ENCODE measurements around the gene SESTD1. TPM values are rescaled to one million over a fixed set of nuclear protein-coding genes. Genes with fewer than 3 reads are reported as not detected.

The SESTD1 gene
- total and polyA plus RNA-seq, 2 of the 8 experiments (the other 6 are each of a cell fraction or from before 2014, with no cell fraction given) = 5.2 to 49.6 TPM

DNA sequence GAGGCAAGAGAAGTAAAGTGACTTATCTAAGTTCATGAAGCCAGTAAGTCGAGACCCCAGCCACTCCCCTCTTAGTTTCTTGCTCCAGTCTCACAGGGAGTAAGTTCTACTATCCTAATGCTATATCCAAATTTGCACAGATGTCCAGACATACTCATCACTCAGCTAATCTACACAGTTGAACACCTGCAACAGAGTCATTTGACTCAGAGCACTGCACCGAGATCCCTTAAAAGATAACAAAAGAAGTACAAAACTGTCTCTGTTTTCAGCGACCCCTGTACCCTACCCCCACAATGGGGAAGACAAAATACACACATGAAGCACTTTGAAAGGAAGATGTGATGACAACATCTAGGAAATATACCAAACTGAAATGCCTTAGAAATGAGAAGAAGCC lies 192.1 kb downstream of the SESTD1 start:
- CTCF ChIA-PET (ENCODE audit: partially characterized antibody) = no interaction called here
- TF ChIP-seq GABPA (IDR thresholded peaks at IDR 0.05; ENCODE audit: borderline replicate concordance, insufficient read depth, low read length) = no peak
- no peak for TF ChIP-seq SIN3A (conservative IDR thresholded peaks at IDR 0.05 in 1 of 2, IDR thresholded peaks at IDR 0.05 in 1 of 2; ENCODE audit: low read depth in 1 of 2, low read length in 2 of 2)
- TF ChIP-seq NRF1 (IDR thresholded peaks at IDR 0.05; ENCODE audit: low read depth, low read length) = no peak
- no peak for TF ChIP-seq CTBP2 (IDR thresholded peaks at IDR 0.05; ENCODE audit: borderline replicate concordance, insufficient read depth, insufficient read length, low read length)
- no peak for TF ChIP-seq RFX5 (IDR thresholded peaks at IDR 0.05; ENCODE audit: borderline replicate concordance, low read depth, low read length)
- TF ChIP-seq EZH2 (IDR thresholded peaks at IDR 0.05; ENCODE audit: low read depth, low read length, severe bottlenecking) = no peak
- TF ChIP-seq CREB1 (IDR thresholded peaks at IDR 0.05) = no peak
- TF ChIP-seq TBP (IDR thresholded peaks at IDR 0.05; ENCODE audit: low read depth, low read length) = no peak
- TF ChIP-seq SRF (IDR thresholded peaks at IDR 0.05; ENCODE audit: low read depth, low read length) = no peak
- TF ChIP-seq CHD2 (IDR thresholded peaks at IDR 0.05; ENCODE audit: low read length) = no peak
- TF ChIP-seq, protein P1, sequence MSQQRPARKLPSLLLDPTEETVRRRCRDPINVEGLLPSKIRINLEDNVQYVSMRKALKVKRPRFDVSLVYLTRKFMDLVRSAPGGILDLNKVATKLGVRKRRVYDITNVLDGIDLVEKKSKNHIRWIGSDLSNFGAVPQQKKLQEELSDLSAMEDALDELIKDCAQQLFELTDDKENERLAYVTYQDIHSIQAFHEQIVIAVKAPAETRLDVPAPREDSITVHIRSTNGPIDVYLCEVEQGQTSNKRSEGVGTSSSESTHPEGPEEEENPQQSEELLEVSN (IDR thresholded peaks at IDR 0.05) = no peak
- TF ChIP-seq, protein P2, sequence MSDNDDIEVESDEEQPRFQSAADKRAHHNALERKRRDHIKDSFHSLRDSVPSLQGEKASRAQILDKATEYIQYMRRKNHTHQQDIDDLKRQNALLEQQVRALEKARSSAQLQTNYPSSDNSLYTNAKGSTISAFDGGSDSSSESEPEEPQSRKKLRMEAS (IDR thresholded peaks at IDR 0.05) = no peak
- no peak for TF ChIP-seq KDM4A (IDR thresholded peaks at IDR 0.05; ENCODE audit: low read depth, low read length, severe bottlenecking)

More for the DNA sequence above, 192.1 kb downstream of the SESTD1 start:
- H3K56ac ChIP-seq (replicated peaks; ENCODE audit: insufficient read length, low read depth, low read length) = no peak overlapping the region
- POLR2A ChIA-PET (ENCODE audit: partially characterized antibody) = no interaction called here
- peaks cover 0 to under 1% of the 10 kb centered on the region in 2 experiments; a peak in 1 of 4 replicates for H3K9me3 ChIP-seq (ENCODE audit: insufficient read depth in 2 of 2, low read depth in 1 of 2, low read length in 1 of 2)
- no peaks in the 10 kb centered on the region for H3K36me3 ChIP-seq (ENCODE audit: control insufficient read depth in 2 of 4, insufficient read depth in 4 of 4, low read length in 3 of 4)
- H2AK5ac ChIP-seq (ENCODE audit: low read depth, low read length) = no peak overlapping the region
- no peak overlapping the region for H2BK12ac ChIP-seq (ENCODE audit: low read depth, low read length)
- H2AFZ ChIP-seq (ENCODE audit: low read length) = no peak overlapping the region
- H2BK20ac ChIP-seq (ENCODE audit: low read length) = no peak overlapping the region
- H3K4ac ChIP-seq (replicated peaks; ENCODE audit: insufficient read length, low read depth, low read length) = no peak overlapping the region
- DNase-seq (ENCODE audit: low read depth in 1 of 2, low spot score in 2 of 2) = no peak
- no peaks in the 10 kb centered on the region for H3K27me3 ChIP-seq (replicated peaks in 1 of 4; ENCODE audit: control insufficient read depth in 3 of 4, extremely low read depth in 1 of 4, insufficient read depth in 3 of 4, low read length in 3 of 4)
- no peak overlapping the region for H3K18ac ChIP-seq (ENCODE audit: extremely low read depth, low read length)
- no peak overlapping the region for H2BK120ac ChIP-seq (replicated peaks; ENCODE audit: low read depth, low read length)
- H3K79me2 ChIP-seq (ENCODE audit: control insufficient read depth in 1 of 2, insufficient read depth in 2 of 2, low read length in 2 of 2) = no peaks in the 10 kb centered on the region
- no peak overlapping the region for H4K8ac ChIP-seq (ENCODE audit: extremely low read depth, insufficient read depth, low read length)
- WGBS, 2 experiments (ENCODE audit: extremely low coverage in 1 of 2, insufficient coverage in 1 of 2, insufficient read length in 1 of 2, insufficient replicate concordance in 2 of 2, low coverage in 1 of 2, low lambda C conversion rate in 2 of 2, missing lambda C conversion rate in 1 of 2) = 93% methylated on average over 3 of the region's 3 CpGs; no CpG with 5 or more reads in 1 of the 2 experiments
- H3K4me3 ChIP-seq (ENCODE audit: extremely low read depth in 1 of 4, insufficient read depth in 2 of 4, low read depth in 3 of 4, low read length in 4 of 4) = no peak overlapping the region
- H3K14ac ChIP-seq (ENCODE audit: insufficient read length) = no peak overlapping the region
- no peaks in the 10 kb centered on the region for H4K20me1 ChIP-seq (replicated peaks in 1 of 2; ENCODE audit: control insufficient read depth in 1 of 2, insufficient read depth in 2 of 2, low read length in 2 of 2)
- no peak overlapping the region for H3K9ac ChIP-seq (replicated peaks in 1 of 4; ENCODE audit: extremely low read depth in 1 of 4, low read depth in 3 of 4, low read length in 3 of 4)
- no peak overlapping the region for H3K4me2 ChIP-seq (ENCODE audit: insufficient read depth in 1 of 2, low read depth in 2 of 2, low read length in 2 of 2)
- no peak overlapping the region for H2BK15ac ChIP-seq (ENCODE audit: low read length)
- H2BK5ac ChIP-seq (ENCODE audit: low read depth, low read length) = no peak overlapping the region
- H3K27ac ChIP-seq (ENCODE audit: low read depth, low read length) = no peak overlapping the region
- no peaks in the 10 kb centered on the region for H3K79me1 ChIP-seq (ENCODE audit: low read depth, low read length)
- 0 out of 2 replicates have a peak, but pooled peaks cover 2% of the 10 kb centered on the region for H3K23me2 ChIP-seq (ENCODE audit: low read depth, low read length)
- H3K4me1 ChIP-seq (replicated peaks in 1 of 4; ENCODE audit: control insufficient read depth in 3 of 4, insufficient read depth in 4 of 4, low read length in 3 of 4) = no peaks in the 10 kb centered on the region
- no peak overlapping the region for H4K91ac ChIP-seq (replicated peaks; ENCODE audit: insufficient read length, low read length)
- no peak overlapping the region for H3K23ac ChIP-seq (ENCODE audit: insufficient read length)
- H4K5ac ChIP-seq (ENCODE audit: insufficient read length, low read depth, low read length) = no peak overlapping the region
- FAIRE-seq = no peak
